ENCODE measurements around the gene POC1A.

DNA sequence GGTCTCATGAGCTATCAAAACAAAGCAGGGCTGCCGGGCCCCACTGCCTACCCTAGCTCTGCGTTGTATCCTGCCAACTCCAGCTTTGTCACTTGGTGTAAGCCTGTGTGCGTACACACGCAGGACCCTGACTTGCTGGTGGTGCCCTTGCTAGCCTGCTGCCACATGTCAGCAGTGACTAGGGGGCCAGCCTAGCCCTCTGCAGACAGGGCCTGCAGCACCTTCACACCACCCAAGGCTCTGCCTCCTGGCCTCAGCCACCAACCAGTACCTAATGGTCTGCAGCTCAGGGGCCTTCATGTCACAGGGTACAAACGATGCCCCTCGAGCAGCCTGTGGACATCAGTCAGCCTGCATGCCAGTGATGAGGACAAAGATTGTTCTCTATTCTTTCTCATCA is 67.8 kb downstream of the POC1A start:
- TF ChIP-seq POLR2A (IDR thresholded peaks at IDR 0.05; ENCODE audit: low read length) (no peak), GATA1 (IDR thresholded peaks at IDR 0.05; ENCODE audit: low read depth, low read length) (no peak)

Measured in erythroblast (primary cell).